ELR (cell line): ENCODE results near the gene PRR30.

Experiments
- DNase-seq: peaks from one replicate; pipeline ENCODE4 v3.0.0-alpha.2; 2015; ENCODE audit warnings: low read depth

The PRR30 gene

GRCh38 chr2:27097341-27097740 lies 41.9 kb downstream of the PRR30 start:
- DNase-seq, result no peak

GRCh38 chr2:27096748-27097297 lies 42.4 kb downstream of the PRR30 start:
- DNase-seq, result no peak

GRCh38 chr2:27095745-27096651 lies 43.2 kb downstream of the PRR30 start:
- peak; percentile 65 for DNase-seq

- no peak for DNase-seq
Observed at GRCh38 chr2:27095427-27095744, 43.8 kb downstream of the PRR30 start.

DNA sequence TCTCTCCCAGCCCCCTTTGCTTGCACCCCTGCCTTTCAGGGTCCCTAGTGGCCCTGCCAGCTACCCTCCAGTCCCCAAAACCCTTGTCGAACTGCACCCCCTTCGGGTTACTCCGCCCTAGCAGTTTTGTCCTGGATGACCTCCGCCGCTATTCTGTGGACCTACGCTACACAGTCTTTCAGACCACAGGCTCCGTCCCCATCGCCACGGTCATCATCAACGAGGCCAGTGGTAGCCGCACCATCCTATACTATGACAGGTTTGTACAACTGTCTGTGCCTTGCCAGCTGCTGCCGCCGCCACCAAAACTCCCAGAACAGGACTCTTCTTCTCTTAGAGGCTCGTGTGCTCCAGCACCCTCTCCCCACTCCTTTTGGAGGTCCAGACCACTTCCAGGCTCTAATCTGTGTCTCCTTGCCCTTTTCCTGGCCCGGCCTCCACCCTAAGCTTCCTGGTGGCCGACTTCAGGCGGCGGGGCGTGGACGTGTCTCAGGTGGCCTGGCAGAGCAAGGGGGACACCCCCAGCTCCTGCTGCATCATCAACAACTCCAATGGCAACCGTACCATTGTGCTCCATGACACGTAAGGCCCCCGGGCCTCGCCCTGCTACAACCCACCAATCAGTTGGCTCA lies 44.7 kb downstream of the PRR30 start:
- no peak for DNase-seq

DNA sequence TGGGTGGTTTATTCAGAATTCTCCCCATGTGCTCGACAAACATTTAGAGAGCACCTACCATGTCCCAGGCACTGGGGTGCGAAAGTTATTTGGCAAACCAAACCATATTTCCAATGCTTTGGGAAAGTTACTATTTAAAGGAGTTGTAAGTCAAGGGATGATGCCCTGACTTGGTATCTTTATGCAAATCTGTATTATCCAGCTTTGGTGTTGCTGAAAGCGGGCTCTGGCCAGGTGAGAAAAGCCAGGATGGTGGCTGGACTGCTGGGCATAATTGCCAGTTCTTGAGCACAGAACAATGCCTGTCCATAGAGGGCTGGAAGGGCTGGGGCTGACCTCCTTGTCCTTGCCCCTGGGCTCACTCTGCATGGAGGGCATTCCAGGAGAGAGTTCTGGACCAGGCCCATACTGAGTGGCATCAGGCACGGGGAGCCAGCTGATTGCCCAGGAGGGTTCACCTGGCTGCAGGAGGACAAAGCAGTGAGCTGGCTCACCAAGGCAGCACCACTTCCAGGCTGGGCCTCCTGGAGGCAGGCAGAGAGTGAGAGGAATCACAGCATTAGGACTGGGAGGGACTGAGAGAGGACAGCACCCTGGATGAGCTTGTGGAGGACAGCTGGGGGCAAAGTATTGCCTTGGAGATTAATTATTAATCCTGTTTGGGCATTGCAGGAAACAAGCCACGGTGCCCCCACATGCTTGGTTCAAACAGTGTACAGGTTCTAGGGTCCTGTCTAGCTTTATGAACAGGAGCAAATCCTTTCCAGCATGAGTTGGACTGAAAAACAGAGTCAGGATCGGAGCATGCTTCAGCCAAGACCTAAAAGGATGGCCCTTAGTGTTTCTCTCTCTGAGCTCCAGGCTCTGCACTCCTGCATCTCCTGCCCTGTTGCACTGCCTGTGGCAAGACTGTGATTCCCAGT lies 45.5 kb downstream of the PRR30 start:
- DNase-seq, result no peak

- peak; percentile 52 for DNase-seq
Observed at GRCh38 chr2:27092696-27093429, 46.3 kb downstream of the PRR30 start.

DNA sequence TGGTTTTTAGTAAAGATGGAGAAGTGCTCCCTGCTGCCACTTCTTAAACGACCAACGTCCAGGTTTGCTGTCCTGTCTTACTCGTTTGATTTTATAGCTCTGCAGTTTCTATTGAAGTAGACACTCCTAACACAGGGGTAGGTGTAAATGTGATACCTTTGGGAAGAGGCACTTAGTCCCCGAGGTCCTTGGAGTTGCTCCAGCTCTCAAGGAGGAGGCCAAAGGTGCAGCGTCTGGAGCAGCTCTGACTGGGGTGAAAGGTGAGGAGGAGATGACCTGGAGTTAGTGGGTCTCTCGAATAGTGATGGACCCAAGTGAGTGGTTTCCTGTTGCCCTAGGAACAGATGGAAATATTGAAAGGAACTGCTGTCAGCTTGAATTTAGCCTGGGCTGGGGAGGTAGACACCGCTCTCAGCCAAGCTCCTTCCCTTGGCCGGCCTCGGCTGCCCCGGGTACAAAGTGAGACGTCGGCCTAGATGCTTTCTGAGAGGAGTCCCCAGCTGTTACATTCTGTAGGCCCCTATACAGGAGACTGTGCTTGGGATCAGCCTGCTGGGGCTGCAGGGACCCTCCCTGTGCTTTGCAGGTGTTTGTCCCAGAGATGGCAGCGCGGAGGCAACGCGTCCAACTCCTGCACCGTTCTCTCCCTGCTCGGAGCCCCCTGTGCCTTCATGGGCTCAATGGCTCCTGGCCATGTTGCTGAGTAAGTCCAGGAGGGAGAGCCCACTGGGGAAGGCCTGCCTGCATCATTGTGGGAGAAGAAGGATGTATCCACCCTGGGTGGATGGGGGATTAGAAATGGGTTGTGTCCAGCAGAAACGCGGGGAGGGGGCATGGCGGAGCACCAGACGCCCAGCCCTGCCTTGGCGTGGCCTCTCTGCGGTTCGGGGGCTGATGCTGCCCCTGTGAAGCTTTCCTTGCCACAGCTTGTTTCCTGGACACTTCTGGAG lies 47.2 kb downstream of the PRR30 start:
- no peak for DNase-seq

GRCh38 chr2:27089111-27089954 lies 49.9 kb downstream of the PRR30 start:
- DNase-seq, result no peak

DNA sequence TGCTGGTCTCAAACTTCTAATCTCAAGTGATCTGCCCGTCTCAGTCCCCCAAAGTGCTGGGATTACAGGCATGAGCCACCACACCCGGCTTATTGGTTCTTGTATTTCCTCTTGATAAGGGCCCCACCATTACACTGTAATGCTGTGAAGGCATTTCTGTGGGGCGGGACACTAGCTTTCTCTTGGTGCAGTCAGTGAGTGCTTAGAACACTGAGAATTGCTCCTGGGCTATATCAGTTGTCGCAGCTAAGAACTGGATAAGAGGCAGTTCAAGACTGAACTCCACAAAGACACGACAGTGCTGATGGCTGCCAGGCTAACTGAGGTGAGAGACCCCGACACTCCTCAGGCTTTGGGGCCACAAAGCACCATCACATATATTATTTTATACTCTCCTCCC lies 50.6 kb downstream of the PRR30 start:
- DNase-seq, result no peak

GRCh38 chr2:27087823-27088410 lies 51.3 kb downstream of the PRR30 start:
- DNase-seq, result no peak
